HEK293 (cell line): ENCODE data around the gene PSORS1C2.

Experiments
- MEIS1 ChIP-seq: sonication (generic); formaldehyde crosslinking; IDR thresholded peaks from 2 replicates; pipeline ENCODE4 v1.8.1; 2022; ENCODE audit warnings: missing genetic modification reagents, mild to moderate bottlenecking, borderline replicate concordance
- SP2 ChIP-seq: fragments of 450-650 bp; formaldehyde crosslinking; IDR thresholded peaks from 2 replicates; pipeline ENCODE4 v1.5.1; 2016; ENCODE audit warnings: missing biosample characterization, missing genetic modification characterization
- ZFP41 ChIP-seq: fragments of 450-650 bp; formaldehyde crosslinking; IDR thresholded peaks from 2 replicates; pipeline ENCODE4 v1.5.1; 2016; ENCODE audit warnings: missing biosample characterization, missing genetic modification characterization, borderline replicate concordance
- ZNF175 ChIP-seq: fragments of 450-650 bp; formaldehyde crosslinking; IDR thresholded peaks from 2 replicates; pipeline ENCODE4 v1.5.1; 2016; ENCODE audit warnings: missing biosample characterization, missing genetic modification characterization
- ZNF660 ChIP-seq: fragments of 450-650 bp; IDR thresholded peaks from 2 replicates; pipeline ENCODE4 v1.5.1; 2018; ENCODE audit warnings: missing biosample characterization, mild to moderate bottlenecking, missing genetic modification characterization
- TF ChIP-seq, protein P1 (sequence below): fragments of 450-650 bp; formaldehyde crosslinking; IDR thresholded peaks from 2 replicates; pipeline ENCODE4 v1.5.1; 2016; ENCODE audit warnings: missing biosample characterization, missing genetic modification characterization
- TF ChIP-seq, protein P2 (sequence below): fragments of 450-650 bp; formaldehyde crosslinking; IDR thresholded peaks from 2 replicates; pipeline ENCODE4 v1.5.1; 2016; ENCODE audit warnings: missing biosample characterization, missing genetic modification characterization, low read depth

DNA sequence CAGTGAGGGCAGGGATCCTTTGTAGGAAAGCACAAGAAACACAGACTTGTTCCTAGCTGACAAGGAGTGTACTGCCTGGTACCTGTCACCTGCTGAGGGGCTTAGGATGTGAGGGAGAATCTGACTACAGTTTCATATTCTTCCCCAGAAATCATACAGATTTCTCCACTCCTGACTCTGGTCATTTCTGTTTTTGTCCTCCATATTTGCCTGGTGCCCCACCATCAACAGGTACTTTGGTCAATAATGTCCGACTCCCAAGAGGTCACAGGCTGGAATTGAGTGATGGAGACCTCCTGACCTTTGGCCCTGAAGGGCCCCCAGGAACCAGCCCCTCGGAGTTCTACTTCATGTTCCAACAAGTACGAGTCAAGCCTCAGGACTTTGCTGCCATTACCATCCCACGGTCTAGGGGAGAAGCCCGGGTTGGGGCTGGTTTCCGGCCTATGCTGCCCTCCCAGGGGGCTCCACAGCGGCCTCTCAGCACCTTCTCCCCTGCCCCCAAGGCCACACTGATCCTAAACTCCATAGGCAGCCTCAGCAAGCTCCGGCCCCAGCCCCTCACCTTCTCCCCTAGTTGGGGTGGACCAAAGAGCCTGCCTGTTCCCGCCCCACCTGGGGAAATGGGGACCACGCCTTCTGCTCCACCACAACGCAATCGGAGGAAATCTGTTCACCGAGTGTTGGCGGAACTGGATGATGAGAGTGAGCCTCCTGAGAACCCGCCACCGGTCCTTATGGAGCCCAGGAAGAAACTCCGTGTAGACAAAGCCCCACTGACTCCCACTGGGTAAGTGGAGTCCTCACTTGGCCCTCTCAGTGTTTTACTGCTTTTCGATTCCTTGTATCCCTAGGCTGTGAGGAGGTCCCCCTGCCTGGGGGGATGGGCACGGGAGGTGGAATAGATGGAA lies 22.6 kb upstream of the PSORS1C2 start:
- TF ChIP-seq ZFP41 (tag by site-specific recombination) (no peak), ZNF660 (tag by site-specific recombination) (no peak), MEIS1 (CRISPR knock-in tag) (no peak), ZNF175 (no peak), SP2 (tag by site-specific recombination) (no peak)
- TF ChIP-seq, protein P1, sequence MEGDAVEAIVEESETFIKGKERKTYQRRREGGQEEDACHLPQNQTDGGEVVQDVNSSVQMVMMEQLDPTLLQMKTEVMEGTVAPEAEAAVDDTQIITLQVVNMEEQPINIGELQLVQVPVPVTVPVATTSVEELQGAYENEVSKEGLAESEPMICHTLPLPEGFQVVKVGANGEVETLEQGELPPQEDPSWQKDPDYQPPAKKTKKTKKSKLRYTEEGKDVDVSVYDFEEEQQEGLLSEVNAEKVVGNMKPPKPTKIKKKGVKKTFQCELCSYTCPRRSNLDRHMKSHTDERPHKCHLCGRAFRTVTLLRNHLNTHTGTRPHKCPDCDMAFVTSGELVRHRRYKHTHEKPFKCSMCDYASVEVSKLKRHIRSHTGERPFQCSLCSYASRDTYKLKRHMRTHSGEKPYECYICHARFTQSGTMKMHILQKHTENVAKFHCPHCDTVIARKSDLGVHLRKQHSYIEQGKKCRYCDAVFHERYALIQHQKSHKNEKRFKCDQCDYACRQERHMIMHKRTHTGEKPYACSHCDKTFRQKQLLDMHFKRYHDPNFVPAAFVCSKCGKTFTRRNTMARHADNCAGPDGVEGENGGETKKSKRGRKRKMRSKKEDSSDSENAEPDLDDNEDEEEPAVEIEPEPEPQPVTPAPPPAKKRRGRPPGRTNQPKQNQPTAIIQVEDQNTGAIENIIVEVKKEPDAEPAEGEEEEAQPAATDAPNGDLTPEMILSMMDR (tag by site-specific recombination): no peak
- TF ChIP-seq, protein P2, sequence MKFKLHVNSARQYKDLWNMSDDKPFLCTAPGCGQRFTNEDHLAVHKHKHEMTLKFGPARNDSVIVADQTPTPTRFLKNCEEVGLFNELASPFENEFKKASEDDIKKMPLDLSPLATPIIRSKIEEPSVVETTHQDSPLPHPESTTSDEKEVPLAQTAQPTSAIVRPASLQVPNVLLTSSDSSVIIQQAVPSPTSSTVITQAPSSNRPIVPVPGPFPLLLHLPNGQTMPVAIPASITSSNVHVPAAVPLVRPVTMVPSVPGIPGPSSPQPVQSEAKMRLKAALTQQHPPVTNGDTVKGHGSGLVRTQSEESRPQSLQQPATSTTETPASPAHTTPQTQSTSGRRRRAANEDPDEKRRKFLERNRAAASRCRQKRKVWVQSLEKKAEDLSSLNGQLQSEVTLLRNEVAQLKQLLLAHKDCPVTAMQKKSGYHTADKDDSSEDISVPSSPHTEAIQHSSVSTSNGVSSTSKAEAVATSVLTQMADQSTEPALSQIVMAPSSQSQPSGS (tag by site-specific recombination): no peak
